HEK293 (cell line): ENCODE measurements around the gene NOL4L.
"Not testable (repeated sequence)": the region's sequence is repeated elsewhere in the genome, so short reads cannot be mapped to it uniquely, and the experiment has no call there.

ENCODE experiments used
- CTCF ChIA-PET: fragments of 350-600 bp; formaldehyde crosslinking; extraction: SDS; loops from one replicate; lab custom pipeline; 2021; ENCODE audit warnings: antibody characterized with exemption; lab: Yijun Ruan, JAX
- POLR2A ChIA-PET: fragments of 300-600 bp; formaldehyde crosslinking; extraction: SDS; loops from one replicate; lab custom pipeline; 2020; ENCODE audit warnings: antibody characterized with exemption, inconsistent platforms; lab: Yijun Ruan, JAX
- H3K27ac ChIP-seq: fragments of 200-500 bp; sonication (Bioruptor generic); 2 replicates; pipeline ENCODE4 v1.5.1; 2014; ENCODE audit warnings: low read depth, low read length, control low read depth, inconsistent platforms; ENCODE audit errors: extremely low read depth
- H3K36me3 ChIP-seq, 2 experiments: fragments of 200-500 bp in 1 of 2; sonication (Bioruptor generic) in 1 of 2; 1 replicate in 1 of 2; 2 replicates in 1 of 2; pipeline ENCODE4 v1.5.1; 2014 to 2017; ENCODE audit warnings: inconsistent platforms in 2 of 2, low read length in 2 of 2; ENCODE audit not compliant: control insufficient read depth in 2 of 2, insufficient read depth in 1 of 2
- H3K4me1 ChIP-seq: fragments of 200-500 bp; sonication (Bioruptor generic); 2 replicates; pipeline ENCODE4 v1.5.1; 2014; ENCODE audit warnings: mild to moderate bottlenecking, low read length, inconsistent platforms; ENCODE audit not compliant: control insufficient read depth, insufficient read depth
- H3K4me3 ChIP-seq: 2 replicates; pipeline ENCODE4 v1.5.1; 2011; ENCODE audit warnings: low read depth, mild to moderate bottlenecking, control low read depth, low read length, moderate library complexity
- H3K9me3 ChIP-seq: fragments of 200-500 bp; sonication (Bioruptor generic); 2 replicates; pipeline ENCODE4 v1.5.1; 2014; ENCODE audit warnings: low read depth, low read length, inconsistent platforms; ENCODE audit not compliant: control insufficient read depth, insufficient read depth
- EGR2 ChIP-seq: fragments of 450-650 bp; formaldehyde crosslinking; IDR thresholded peaks from 2 replicates; pipeline ENCODE4 v1.5.1; 2016; ENCODE audit warnings: low read depth, missing biosample characterization, missing genetic modification characterization
- FEZF1 ChIP-seq: fragments of 450-650 bp; formaldehyde crosslinking; IDR thresholded peaks from 2 replicates; pipeline ENCODE4 v1.5.1; 2016; ENCODE audit warnings: missing biosample characterization, missing genetic modification characterization
- KLF9 ChIP-seq: fragments of 450-650 bp; formaldehyde crosslinking; IDR thresholded peaks from 2 replicates; pipeline ENCODE4 v1.5.1; 2016; ENCODE audit warnings: missing biosample characterization, missing genetic modification characterization, low read depth
- ZBTB21 ChIP-seq: fragments of 450-650 bp; formaldehyde crosslinking; IDR thresholded peaks from 2 replicates; pipeline ENCODE4 v1.5.1; 2017; ENCODE audit warnings: missing biosample characterization, missing genetic modification characterization
- ZFHX2 ChIP-seq: fragments of 450-650 bp; formaldehyde crosslinking; conservative IDR thresholded peaks from 2 replicates; pipeline ENCODE4 v1.5.1; 2016; ENCODE audit warnings: missing biosample characterization, missing genetic modification characterization
- ZNF132 ChIP-seq: fragments of 450-650 bp; formaldehyde crosslinking; IDR thresholded peaks from 2 replicates; pipeline ENCODE4 v1.5.1; 2017; ENCODE audit warnings: missing biosample characterization, missing genetic modification characterization, borderline replicate concordance
- ZNF140 ChIP-seq: fragments of 450-650 bp; formaldehyde crosslinking; IDR thresholded peaks from 2 replicates; pipeline ENCODE4 v1.5.1; 2016; ENCODE audit warnings: missing biosample characterization, missing genetic modification characterization
- ZNF174 ChIP-seq: fragments of 450-650 bp; formaldehyde crosslinking; IDR thresholded peaks from 2 replicates; pipeline ENCODE4 v1.5.0; 2017; ENCODE audit warnings: missing biosample characterization, mild to moderate bottlenecking, missing genetic modification characterization
- ZNF202 ChIP-seq: fragments of 450-650 bp; formaldehyde crosslinking; IDR thresholded peaks from 2 replicates; pipeline ENCODE4 v1.5.1; 2016; ENCODE audit warnings: missing biosample characterization, missing genetic modification characterization, borderline replicate concordance
- ZNF23 ChIP-seq: fragments of 450-650 bp; formaldehyde crosslinking; IDR thresholded peaks from 2 replicates; pipeline ENCODE4 v1.5.1; 2016; ENCODE audit warnings: missing biosample characterization, missing genetic modification characterization, borderline replicate concordance
- ZNF24 ChIP-seq: fragments of 450-650 bp; formaldehyde crosslinking; IDR thresholded peaks from 2 replicates; pipeline ENCODE4 v1.5.1; 2016; ENCODE audit warnings: missing biosample characterization, missing genetic modification characterization
- ZNF423 ChIP-seq: fragments of 450-650 bp; formaldehyde crosslinking; IDR thresholded peaks from 2 replicates; pipeline ENCODE4 v1.5.1; 2016; ENCODE audit warnings: missing biosample characterization, missing genetic modification characterization
- ZNF600 ChIP-seq: fragments of 450-650 bp; formaldehyde crosslinking; IDR thresholded peaks from 2 replicates; pipeline ENCODE4 v1.5.1; 2016; ENCODE audit warnings: missing biosample characterization, missing genetic modification characterization
- ZNF629 ChIP-seq: fragments of 450-650 bp; formaldehyde crosslinking; IDR thresholded peaks from 2 replicates; pipeline ENCODE4 v1.5.1; 2017; ENCODE audit warnings: missing biosample characterization, missing genetic modification characterization
- ZNF664 ChIP-seq: fragments of 450-650 bp; formaldehyde crosslinking; IDR thresholded peaks from 2 replicates; pipeline ENCODE4 v1.5.1; 2016; ENCODE audit warnings: missing biosample characterization, missing genetic modification characterization
- ZNF670 ChIP-seq: fragments of 450-650 bp; formaldehyde crosslinking; IDR thresholded peaks from 2 replicates; pipeline ENCODE4 v1.5.1; 2016; ENCODE audit warnings: missing biosample characterization, missing genetic modification characterization, low read depth
- ZNF776 ChIP-seq: fragments of 450-650 bp; formaldehyde crosslinking; IDR thresholded peaks from 2 replicates; pipeline ENCODE4 v1.5.0; 2017; ENCODE audit warnings: missing biosample characterization, missing genetic modification characterization, borderline replicate concordance
- ZSCAN4 ChIP-seq: fragments of 450-650 bp; formaldehyde crosslinking; IDR thresholded peaks from 2 replicates; pipeline ENCODE4 v1.5.1; 2017; ENCODE audit warnings: missing biosample characterization, missing genetic modification characterization
- TF ChIP-seq, protein P1 (sequence below): fragments of 450-650 bp; formaldehyde crosslinking; optimal IDR thresholded peaks from 2 replicates; pipeline ENCODE3; 2016; ENCODE audit warnings: missing biosample characterization, mild to moderate bottlenecking, missing genetic modification characterization
- TF ChIP-seq, protein P2 (sequence below): fragments of 450-650 bp; formaldehyde crosslinking; IDR thresholded peaks from 2 replicates; pipeline ENCODE4 v1.5.1; 2016; ENCODE audit warnings: missing biosample characterization, missing genetic modification characterization
- TF ChIP-seq, protein P3 (sequence below): fragments of 450-650 bp; formaldehyde crosslinking; IDR thresholded peaks from 2 replicates; pipeline ENCODE4 v1.5.1; 2016; ENCODE audit warnings: missing biosample characterization, missing genetic modification characterization, borderline replicate concordance

The NOL4L gene

GRCh38 chr20:32580219-32580969 lies 4.7 kb downstream of the NOL4L start:
- H3K4me1 ChIP-seq: peaks cover 3% of the 10 kb centered on the region

GRCh38 chr20:32578840-32579390 lies 6.2 kb downstream of the NOL4L start:
- TF ChIP-seq ZNF24 (tag by site-specific recombination): no peak
- no peak for TF ChIP-seq ZNF140
- no peak for TF ChIP-seq ZNF629
- TF ChIP-seq KLF9: no peak
- TF ChIP-seq ZNF132 (tag by site-specific recombination): no peak
- TF ChIP-seq ZNF23 (tag by site-specific recombination): no peak
- no peak for TF ChIP-seq ZNF664
- no peak for TF ChIP-seq ZNF202 (tag by site-specific recombination)
- TF ChIP-seq ZNF174 (tag by site-specific recombination): no peak
- TF ChIP-seq ZNF423 (tag by site-specific recombination): no peak
- TF ChIP-seq ZNF670 (tag by site-specific recombination): no peak
- TF ChIP-seq ZSCAN4 (tag by site-specific recombination): peak; percentile 43; the same call in 1 of the 2 replicates
- TF ChIP-seq ZFHX2 (tag by site-specific recombination): peak; percentile 45
- TF ChIP-seq ZBTB21 (tag by site-specific recombination): no peak
- H3K36me3 ChIP-seq: no peaks in the 10 kb centered on the region
- H3K4me3 ChIP-seq: no peak overlapping the region
- peaks cover 3% of the 10 kb centered on the region for H3K4me1 ChIP-seq
- H3K27ac ChIP-seq: no peak overlapping the region
- ChIA-PET CTCF (no interaction called here), POLR2A (no interaction called here)
- no peaks in the 10 kb centered on the region for H3K9me3 ChIP-seq

More at GRCh38 chr20:32580219-32580969, 4.7 kb downstream of the NOL4L start:
- Histone ChIP-seq H3K4me3 (no peak overlapping the region), H3K36me3 (no peaks in the 10 kb centered on the region), H3K9me3 (no peaks in the 10 kb centered on the region), H3K27ac (no peak overlapping the region)
- POLR2A ChIA-PET: interaction anchor here (0.7 kb wide), 1 partner anchor 59 kb away, joined by 6 read pairs; no protein-coding TSS in a partner anchor
- TF ChIP-seq FEZF1 (0 out of 2 replicates have a peak, but pooled peaks have one; percentile 27), ZNF600 (tag by site-specific recombination) (no peak)
- CTCF ChIA-PET: no interaction called here

GRCh38 chr20:32578062-32578461 lies 7.1 kb downstream of the NOL4L start:
- H3K36me3 ChIP-seq, POLR2A ChIA-PET, H3K4me1 ChIP-seq, CTCF ChIA-PET, H3K9me3 ChIP-seq, H3K27ac ChIP-seq, H3K4me3 ChIP-seq: not testable (repeated sequence)

- Histone ChIP-seq H3K27ac (no peak overlapping the region), H3K4me1 (peaks cover 3% of the 10 kb centered on the region)
- POLR2A ChIA-PET: no interaction called here
- TF ChIP-seq EGR2 (tag by site-specific recombination): no peak
- TF ChIP-seq, protein P1, sequence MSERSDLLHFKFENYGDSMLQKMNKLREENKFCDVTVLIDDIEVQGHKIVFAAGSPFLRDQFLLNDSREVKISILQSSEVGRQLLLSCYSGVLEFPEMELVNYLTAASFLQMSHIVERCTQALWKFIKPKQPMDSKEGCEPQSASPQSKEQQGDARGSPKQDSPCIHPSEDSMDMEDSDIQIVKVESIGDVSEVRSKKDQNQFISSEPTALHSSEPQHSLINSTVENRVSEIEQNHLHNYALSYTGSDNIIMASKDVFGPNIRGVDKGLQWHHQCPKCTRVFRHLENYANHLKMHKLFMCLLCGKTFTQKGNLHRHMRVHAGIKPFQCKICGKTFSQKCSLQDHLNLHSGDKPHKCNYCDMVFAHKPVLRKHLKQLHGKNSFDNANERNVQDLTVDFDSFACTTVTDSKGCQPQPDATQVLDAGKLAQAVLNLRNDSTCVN: no peak
- TF ChIP-seq, protein P2, sequence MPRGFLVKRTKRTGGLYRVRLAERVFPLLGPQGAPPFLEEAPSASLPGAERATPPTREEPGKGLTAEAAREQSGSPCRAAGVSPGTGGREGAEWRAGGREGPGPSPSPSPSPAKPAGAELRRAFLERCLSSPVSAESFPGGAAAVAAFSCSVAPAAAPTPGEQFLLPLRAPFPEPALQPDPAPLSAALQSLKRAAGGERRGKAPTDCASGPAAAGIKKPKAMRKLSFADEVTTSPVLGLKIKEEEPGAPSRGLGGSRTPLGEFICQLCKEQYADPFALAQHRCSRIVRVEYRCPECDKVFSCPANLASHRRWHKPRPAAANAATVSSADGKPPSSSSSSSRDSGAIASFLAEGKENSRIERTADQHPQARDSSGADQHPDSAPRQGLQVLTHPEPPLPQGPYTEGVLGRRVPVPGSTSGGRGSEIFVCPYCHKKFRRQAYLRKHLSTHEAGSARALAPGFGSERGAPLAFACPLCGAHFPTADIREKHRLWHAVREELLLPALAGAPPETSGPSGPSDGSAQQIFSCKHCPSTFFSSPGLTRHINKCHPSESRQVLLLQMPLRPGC (tag by site-specific recombination): no peak
- no peak for TF ChIP-seq ZNF776 (tag by site-specific recombination)
- TF ChIP-seq, protein P3, sequence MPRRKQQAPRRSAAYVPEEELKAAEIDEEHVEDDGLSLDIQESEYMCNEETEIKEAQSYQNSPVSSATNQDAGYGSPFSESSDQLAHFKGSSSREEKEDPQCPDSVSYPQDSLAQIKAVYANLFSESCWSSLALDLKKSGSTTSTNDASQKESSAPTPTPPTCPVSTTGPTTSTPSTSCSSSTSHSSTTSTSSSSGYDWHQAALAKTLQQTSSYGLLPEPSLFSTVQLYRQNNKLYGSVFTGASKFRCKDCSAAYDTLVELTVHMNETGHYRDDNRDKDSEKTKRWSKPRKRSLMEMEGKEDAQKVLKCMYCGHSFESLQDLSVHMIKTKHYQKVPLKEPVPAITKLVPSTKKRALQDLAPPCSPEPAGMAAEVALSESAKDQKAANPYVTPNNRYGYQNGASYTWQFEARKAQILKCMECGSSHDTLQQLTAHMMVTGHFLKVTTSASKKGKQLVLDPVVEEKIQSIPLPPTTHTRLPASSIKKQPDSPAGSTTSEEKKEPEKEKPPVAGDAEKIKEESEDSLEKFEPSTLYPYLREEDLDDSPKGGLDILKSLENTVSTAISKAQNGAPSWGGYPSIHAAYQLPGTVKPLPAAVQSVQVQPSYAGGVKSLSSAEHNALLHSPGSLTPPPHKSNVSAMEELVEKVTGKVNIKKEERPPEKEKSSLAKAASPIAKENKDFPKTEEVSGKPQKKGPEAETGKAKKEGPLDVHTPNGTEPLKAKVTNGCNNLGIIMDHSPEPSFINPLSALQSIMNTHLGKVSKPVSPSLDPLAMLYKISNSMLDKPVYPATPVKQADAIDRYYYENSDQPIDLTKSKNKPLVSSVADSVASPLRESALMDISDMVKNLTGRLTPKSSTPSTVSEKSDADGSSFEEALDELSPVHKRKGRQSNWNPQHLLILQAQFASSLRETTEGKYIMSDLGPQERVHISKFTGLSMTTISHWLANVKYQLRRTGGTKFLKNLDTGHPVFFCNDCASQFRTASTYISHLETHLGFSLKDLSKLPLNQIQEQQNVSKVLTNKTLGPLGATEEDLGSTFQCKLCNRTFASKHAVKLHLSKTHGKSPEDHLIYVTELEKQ: no peak
These were observed 7.5 kb downstream of the NOL4L start for GRCh38 chr20:32577657-32578056.

More at GRCh38 chr20:32577657-32578056, 7.5 kb downstream of the NOL4L start:
- no peaks in the 10 kb centered on the region for H3K36me3 ChIP-seq
- CTCF ChIA-PET: interaction anchor here (0.6 kb wide), 1 partner anchor 44 kb away, joined by 3 read pairs; no protein-coding TSS in a partner anchor
- no peaks in the 10 kb centered on the region for H3K9me3 ChIP-seq
- H3K4me3 ChIP-seq: no peak overlapping the region
